ENCODE data around the gene BMP7.
"Not testable (repeated sequence)": the region's sequence is repeated elsewhere in the genome, so short reads cannot be mapped to it uniquely, and the experiment has no call there.

Gene BMP7

DNA sequence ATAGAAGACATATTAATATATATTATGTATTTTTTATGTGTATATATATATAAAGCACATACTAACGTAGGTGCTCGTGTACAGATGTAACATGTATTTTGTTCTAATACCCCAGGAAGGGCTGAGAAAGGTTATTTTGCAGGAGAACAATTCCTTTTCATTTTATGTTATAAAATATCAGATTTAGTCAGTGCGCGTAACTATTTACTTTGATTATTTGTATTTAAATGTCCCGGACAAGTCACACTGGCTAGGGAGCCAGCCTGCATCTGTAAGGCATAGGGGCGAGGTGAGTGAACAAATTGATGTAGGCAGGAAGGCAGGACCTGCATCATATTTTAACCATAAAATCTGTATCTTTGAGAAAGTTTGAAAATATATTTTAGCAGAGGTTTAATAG lies 74.1 kb downstream of the BMP7 start:
- no peak for TF ChIP-seq CTCF (IDR thresholded peaks at IDR 0.05; ENCODE audit: low read depth, low read length, missing control alignments)
- H3K4me3 ChIP-seq (ENCODE audit: low read depth, low read length), result no peak overlapping the region
- DNase-seq (ENCODE audit: low read depth), result no peak
- in situ Hi-C loops (cut with HindIII; ENCODE audit: low sequenced_read_pairs), result no loop called here

GRCh38 chr20:57191265-57191638 lies 75.2 kb downstream of the BMP7 start:
- DNase-seq (ENCODE audit: low read depth); in situ Hi-C loops (cut with HindIII; ENCODE audit: low sequenced_read_pairs); H3K4me3 ChIP-seq (ENCODE audit: low read depth, low read length): not testable (repeated sequence)

- H3K4me3 ChIP-seq (ENCODE audit: low read depth, low read length), result no peak overlapping the region
- TF ChIP-seq CTCF (IDR thresholded peaks at IDR 0.05; ENCODE audit: low read depth, low read length, missing control alignments), result no peak
- no peak for DNase-seq (ENCODE audit: low read depth)
- in situ Hi-C loops (cut with HindIII; ENCODE audit: low sequenced_read_pairs), result no loop called here
These were observed 75.7 kb downstream of the BMP7 start for GRCh38 chr20:57190536-57191264.

DNA sequence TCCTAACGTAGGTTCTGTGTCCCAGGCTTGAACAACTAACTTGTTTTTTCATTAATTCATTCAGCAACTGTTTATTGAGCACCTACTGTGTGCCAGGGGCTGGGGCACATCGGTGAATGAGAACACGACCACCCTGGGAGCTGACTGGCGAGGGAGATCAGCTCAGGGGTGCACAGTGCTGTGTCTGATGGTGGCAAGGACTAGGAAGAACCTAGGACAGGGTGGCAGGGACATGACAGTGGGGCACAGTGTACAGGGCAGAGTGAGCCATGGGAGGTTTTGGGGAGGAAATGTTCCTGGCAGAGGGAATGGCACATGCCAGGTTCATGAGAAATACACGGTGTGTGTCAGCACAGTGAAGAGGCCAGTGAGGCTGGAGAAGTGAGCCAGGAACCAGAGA lies 76.7 kb downstream of the BMP7 start:
- TF ChIP-seq CTCF (IDR thresholded peaks at IDR 0.05; ENCODE audit: low read depth, low read length, missing control alignments), result no peak
- in situ Hi-C loops (cut with HindIII; ENCODE audit: low sequenced_read_pairs), result no loop called here
- H3K4me3 ChIP-seq (ENCODE audit: low read depth, low read length), result no peak overlapping the region
- DNase-seq (ENCODE audit: low read depth), result no peak

DNA sequence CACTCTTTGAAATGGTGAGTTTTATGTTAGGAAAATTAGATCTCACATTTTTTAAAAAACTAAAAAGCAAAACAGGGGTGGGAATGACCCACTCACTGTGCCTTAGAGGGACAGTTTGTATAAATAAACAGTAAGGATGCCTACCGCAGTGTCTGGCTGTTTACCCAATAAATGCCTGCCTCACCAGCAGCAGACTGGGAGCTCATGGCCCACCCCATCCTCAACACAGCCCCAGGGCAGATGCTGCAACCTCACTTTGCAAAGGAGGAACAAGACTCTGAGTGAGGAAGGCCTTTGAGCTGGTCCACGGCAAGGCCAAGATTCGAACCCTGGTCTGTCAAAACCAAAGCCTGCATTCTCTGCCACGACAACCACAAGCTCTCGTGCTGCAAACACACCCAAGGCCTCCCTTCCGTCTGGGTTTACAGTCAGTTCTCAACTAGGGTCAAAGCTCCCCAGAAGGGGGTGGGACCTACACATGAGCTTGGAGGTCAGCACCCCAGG lies 77.8 kb downstream of the BMP7 start:
- in situ Hi-C loops (cut with HindIII; ENCODE audit: low sequenced_read_pairs), result no loop called here
- no peak overlapping the region for H3K4me3 ChIP-seq (ENCODE audit: low read depth, low read length)
- no peak for DNase-seq (ENCODE audit: low read depth)

GRCh38 chr20:57188056-57188455 lies 78.4 kb downstream of the BMP7 start:
- in situ Hi-C loops (cut with HindIII; ENCODE audit: low sequenced_read_pairs), result no loop called here
- no peak for TF ChIP-seq CTCF (IDR thresholded peaks at IDR 0.05; ENCODE audit: low read depth, low read length, missing control alignments)
- no peak for DNase-seq (ENCODE audit: low read depth)

More for the DNA sequence above, 77.8 kb downstream of the BMP7 start:
- TF ChIP-seq CTCF (IDR thresholded peaks at IDR 0.05; ENCODE audit: low read depth, low read length, missing control alignments), result no peak

GRCh38 chr20:57187068-57187634 lies 79.3 kb downstream of the BMP7 start:
- no peak for DNase-seq (ENCODE audit: low read depth)
- in situ Hi-C loops (cut with HindIII; ENCODE audit: low sequenced_read_pairs), result no loop called here
- H3K4me3 ChIP-seq (ENCODE audit: low read depth, low read length), result no peak overlapping the region
- no peak for TF ChIP-seq CTCF (IDR thresholded peaks at IDR 0.05; ENCODE audit: low read depth, low read length, missing control alignments)

More at GRCh38 chr20:57188056-57188455, 78.4 kb downstream of the BMP7 start:
- H3K4me3 ChIP-seq (ENCODE audit: low read depth, low read length), result no peak overlapping the region
